HCT116 (cell line): ENCODE data around the gene FBXL14. TPM values are rescaled to one million over a fixed set of nuclear protein-coding genes. Genes with fewer than 3 reads are reported as not detected.

Source experiments
- ATAC-seq: fragments of 200-7000 bp; cut with Tn5 transposase; 2 replicates; pipeline ENCODE4 v1.9.1; 2020; ENCODE audit warnings: mild to moderate bottlenecking, moderate library complexity
- BruUV-seq: library from RNA; stranded (reverse); fragments of 400-500 nt; replicated peaks from 2 replicates; lab custom pipeline; 2021; lab: Mats Ljungman, UMichigan
- CTCF ChIA-PET: fragments of 300-600 bp; sonication (Branson Sonifier 250); formaldehyde crosslinking; loops from one replicate; lab custom pipeline; 2021; ENCODE audit warnings: antibody characterized with exemption; lab: Charles Lee
- POLR2A ChIA-PET: fragments of 300-600, 350-600 bp; sonication (Branson Sonifier 250); formaldehyde crosslinking; loops from one replicate; lab custom pipeline; 2021; ENCODE audit warnings: antibody characterized with exemption; lab: Charles Lee
- RAD21 ChIA-PET, 2 experiments: fragments of 300-600 bp; sonication (Branson Sonifier 250); formaldehyde crosslinking; loops; one replicate each; lab custom pipeline; 2023; ENCODE audit warnings: low total read pairs in 2 of 2; ENCODE audit not compliant: uncharacterized antibody in 2 of 2, unreplicated experiment in 2 of 2, low non-redundant PET in 1 of 2; lab: Charles Lee
- DNase-seq: peaks from one replicate; pipeline ENCODE4 v3.0.0-alpha.2; 2010; ENCODE audit warnings: low read depth, low spot score
- H2AFZ ChIP-seq: fragments of 200-600 bp; shearing (Covaris generic), sonication (generic); 2 replicates; pipeline ENCODE4 v1.6.1; 2017; ENCODE audit warnings: low read depth, mixed run types, mixed read lengths, antibody characterized with exemption, low read length; ENCODE audit not compliant: poor library complexity, severe bottlenecking
- H3K27ac ChIP-seq: 2 replicates; pipeline ENCODE4 v1.5.1; 2012; ENCODE audit warnings: low read depth, low read length
- H3K27me3 ChIP-seq: fragments of 200-600 bp; sonication (generic); 2 replicates; pipeline ENCODE4 v1.6.1; 2016; ENCODE audit warnings: mixed run types, low read length, mixed read lengths; ENCODE audit not compliant: insufficient read depth
- H3K36me3 ChIP-seq, 2 experiments: fragments of 200-500 bp in 1 of 2; fragments of 200-600 bp in 1 of 2; sonication (Bioruptor generic) in 1 of 2; sonication (generic) in 1 of 2; 2 replicates each; pipeline versions ENCODE4 v1.5.1 to v1.6.1; 2014 to 2016; ENCODE audit warnings: low read length in 2 of 2, inconsistent platforms in 1 of 2, mixed read lengths in 1 of 2, mixed run types in 1 of 2; ENCODE audit not compliant: insufficient read depth in 2 of 2, control insufficient read depth in 1 of 2
- H3K4me1 ChIP-seq, 2 experiments: fragments of 200-600 bp in 1 of 2; sonication (generic) in 1 of 2; 2 replicates each; pipeline versions ENCODE4 v1.5.1 to v1.6.1; 2012 to 2017; ENCODE audit warnings: low read length in 2 of 2, inconsistent platforms in 1 of 2, mild to moderate bottlenecking in 1 of 2, mixed read lengths in 1 of 2, mixed run types in 1 of 2, moderate library complexity in 1 of 2; ENCODE audit not compliant: insufficient read depth in 2 of 2, control insufficient read depth in 1 of 2
- H3K4me2 ChIP-seq: fragments of 200-600 bp; sonication (generic); 2 replicates; pipeline ENCODE4 v1.6.1; 2017; ENCODE audit warnings: mixed run types, low read length, mixed read lengths
- H3K4me3 ChIP-seq, 2 experiments: fragments of 200-600 bp in 1 of 2; sonication (generic) in 1 of 2; replicated peaks in 1 of 2; 2 replicates each; pipeline ENCODE4 v1.5.1; 2011 to 2016; ENCODE audit warnings: low read length in 2 of 2, control low read depth in 1 of 2, low read depth in 1 of 2, mild to moderate bottlenecking in 1 of 2, mixed read lengths in 1 of 2, mixed run types in 1 of 2
- H3K79me2 ChIP-seq: fragments of 200-600 bp; sonication (generic); 2 replicates; pipeline ENCODE4 v1.6.1; 2017; ENCODE audit warnings: mild to moderate bottlenecking, mixed run types, low read length, moderate library complexity, mixed read lengths; ENCODE audit not compliant: insufficient read depth
- H3K9ac ChIP-seq: fragments of 200-600 bp; sonication (generic); 2 replicates; pipeline ENCODE4 v1.6.1; 2016; ENCODE audit warnings: low read length, mixed read lengths
- H3K9me2 ChIP-seq: fragments of 200-600 bp; sonication (generic), shearing (Covaris generic); 2 replicates; pipeline ENCODE4 v1.6.1; 2017; ENCODE audit warnings: mixed run types, mild to moderate bottlenecking, moderate library complexity; ENCODE audit not compliant: insufficient read depth
- H3K9me3 ChIP-seq, 2 experiments: fragments of 200-500 bp in 1 of 2; fragments of 200-600 bp in 1 of 2; sonication (Bioruptor generic) in 1 of 2; sonication (generic) in 1 of 2; 2 replicates each; pipeline ENCODE4 v1.6.1; 2014 to 2017; ENCODE audit warnings: low read length in 2 of 2, mixed read lengths in 2 of 2, inconsistent platforms in 1 of 2, low read depth in 1 of 2, mild to moderate bottlenecking in 1 of 2, mixed run types in 1 of 2, moderate library complexity in 1 of 2; ENCODE audit not compliant: control insufficient read depth in 1 of 2, insufficient read depth in 1 of 2
- H4K20me1 ChIP-seq: fragments of 200-600 bp; sonication (generic), shearing (Covaris generic); 2 replicates; pipeline ENCODE4 v1.6.1; 2017; ENCODE audit warnings: mixed run types, mild to moderate bottlenecking, moderate library complexity; ENCODE audit not compliant: insufficient read depth
- CEBPB ChIP-seq: IDR thresholded peaks from 2 replicates; pipeline ENCODE4 v1.6.1; 2012; ENCODE audit warnings: low read depth
- EGR1 ChIP-seq: IDR thresholded peaks from 2 replicates; pipeline ENCODE4 v1.6.1; 2012; ENCODE audit warnings: low read depth
- ELF1 ChIP-seq: IDR thresholded peaks from 2 replicates; pipeline ENCODE4 v1.6.1; 2012; ENCODE audit warnings: low read depth, borderline replicate concordance
- EZH2 ChIP-seq: fragments of 200-600 bp; sonication (generic); IDR thresholded peaks from 2 replicates; pipeline ENCODE4 v1.6.1; 2017; ENCODE audit warnings: antibody characterized with exemption, mixed run types
- EZH2phosphoT487 ChIP-seq: fragments of 200-600 bp; IDR thresholded peaks from 2 replicates; pipeline ENCODE4 v1.6.1; 2018; ENCODE audit warnings: antibody characterized with exemption, borderline replicate concordance
- POLR2AphosphoS5 ChIP-seq: IDR thresholded peaks from 2 replicates; pipeline ENCODE4 v1.6.1; 2011; ENCODE audit warnings: mild to moderate bottlenecking, low read depth, low read length, moderate library complexity
- SRF ChIP-seq: IDR thresholded peaks from 2 replicates; pipeline ENCODE4 v1.6.1; 2012; ENCODE audit warnings: low read depth
- YY1 ChIP-seq: IDR thresholded peaks from 2 replicates; pipeline ENCODE4 v1.6.1; 2011; ENCODE audit warnings: low read length, low read depth, moderate library complexity, mild to moderate bottlenecking; ENCODE audit not compliant: insufficient replicate concordance; ENCODE audit errors: extremely low read depth
- ZFX ChIP-seq: fragments of 450-650 bp; IDR thresholded peaks from 2 replicates; pipeline ENCODE4 v1.6.1; 2017
- intact Hi-C: fragments of 100-400 bp; cut with micrococcal nuclease; formaldehyde crosslinking; loops from 2 replicates; pipeline ENCODE4 v1.10.0; 2022
- total RNA-seq: library from RNA; stranded (reverse); gene quantifications from one replicate; pipeline ENCODE4 v1.2.1, GENCODE V29; 2021; ENCODE audit not compliant: unreplicated experiment
- TF ChIP-seq, protein P1 (sequence below): IDR thresholded peaks from 2 replicates; pipeline ENCODE4 v1.6.1; 2012
- TF ChIP-seq, protein P2 (sequence below): IDR thresholded peaks from 2 replicates; pipeline ENCODE4 v1.6.1; 2012
- TF ChIP-seq, protein P3 (sequence below): IDR thresholded peaks from 2 replicates; pipeline ENCODE4 v1.6.1; 2011; ENCODE audit warnings: mild to moderate bottlenecking, low read length, moderate library complexity; ENCODE audit not compliant: insufficient replicate concordance; ENCODE audit errors: extremely low read depth
- TF ChIP-seq, protein P4 (sequence below), 3 experiments: fragments of 200-600 bp in 1 of 3; sonication (generic) in 1 of 3; IDR thresholded peaks in 2 of 3; conservative IDR thresholded peaks in 1 of 3; 2 replicates each; pipeline ENCODE4 v1.5.1; 2012 to 2017; ENCODE audit warnings: low read depth in 2 of 3, low read length in 2 of 3, antibody characterized with exemption in 1 of 3, borderline replicate concordance in 1 of 3, control low read depth in 1 of 3, mild to moderate bottlenecking in 1 of 3, mixed read lengths in 1 of 3, mixed run types in 1 of 3, moderate library complexity in 1 of 3; ENCODE audit not compliant: insufficient read depth in 1 of 3

Gene FBXL14
- total RNA-seq, 1 experiment from 2014 or later = 19.0 TPM

DNA sequence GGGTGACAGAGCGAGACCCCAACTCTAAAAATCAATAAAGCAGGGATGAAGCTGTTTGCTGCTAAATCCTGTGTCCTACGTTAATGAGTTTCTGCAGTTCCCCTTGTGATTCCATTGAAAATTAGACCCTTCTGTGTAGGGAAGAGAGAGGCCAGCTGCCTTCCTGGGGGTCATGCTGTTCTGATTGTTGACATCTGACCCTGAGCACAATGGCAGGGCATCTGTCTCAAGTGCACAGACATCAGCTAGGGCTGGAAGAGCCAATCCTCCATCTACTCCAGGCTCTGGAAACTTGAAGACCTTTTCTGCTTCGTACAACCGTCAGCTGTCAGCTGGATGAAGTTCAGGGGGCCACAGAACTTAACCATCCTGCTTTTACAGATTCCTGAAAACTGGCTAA is 10.1 kb downstream of the FBXL14 start:
- H3K27me3 ChIP-seq = no peaks in the 10 kb centered on the region
- H3K27ac ChIP-seq = no peak overlapping the region
- intact Hi-C loops = loop anchor here (5.0 kb wide), 1 partner anchor 637 kb away; the partner anchor contains the start of gene RAD52
- H3K4me3 ChIP-seq = no peak overlapping the region
- no peaks in the 10 kb centered on the region for H3K79me2 ChIP-seq
- no peak overlapping the region for H2AFZ ChIP-seq
- H4K20me1 ChIP-seq = no peaks in the 10 kb centered on the region
- H3K4me2 ChIP-seq = no peak overlapping the region
- no TSS peak for BruUV-seq
- ChIA-PET RAD21 (interaction anchor here (0.5 to 2.6 kb wide), 5 partner anchors 21 to 1008 kb away, joined by 3 to 23 read pairs (median 3); partner anchors contain the start of gene RAD52 (in 1 of the 2)), CTCF (interaction anchor here (1.6 to 5.1 kb wide), 4 partner anchors 19 to 1037 kb away, joined by 3 to 180 read pairs (median 4); no protein-coding TSS in a partner anchor), POLR2A (no interaction called here)
- TF ChIP-seq EZH2 (no peak), ZFX (no peak), POLR2AphosphoS5 (no peak), YY1 (no peak), EGR1 (no peak)
- TF ChIP-seq, protein P1, sequence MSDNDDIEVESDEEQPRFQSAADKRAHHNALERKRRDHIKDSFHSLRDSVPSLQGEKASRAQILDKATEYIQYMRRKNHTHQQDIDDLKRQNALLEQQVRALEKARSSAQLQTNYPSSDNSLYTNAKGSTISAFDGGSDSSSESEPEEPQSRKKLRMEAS = no peak
- no peaks in the 10 kb centered on the region for H3K36me3 ChIP-seq
- no peak overlapping the region for H3K9ac ChIP-seq
- H3K9me3 ChIP-seq = no peaks in the 10 kb centered on the region
- ATAC-seq (no peak), DNase-seq (no peak)
- H3K4me1 ChIP-seq = peaks cover 2 to 4% of the 10 kb centered on the region in 2 experiments; a peak in 1 of 4 replicates
- H3K9me2 ChIP-seq = no peaks in the 10 kb centered on the region

GRCh38 chr12:1583421-1584078 is 10.8 kb downstream of the FBXL14 start:
- BruUV-seq = no TSS peak
- ChIA-PET RAD21 (interaction anchor here (0.5 to 2.6 kb wide), 8 partner anchors 22 to 1013 kb away, joined by 3 to 23 read pairs (median 4); partner anchors contain the start of gene RAD52 (in 1 of the 2)), POLR2A (interaction anchor here (1.5 kb wide), 1 partner anchor 466 kb away, joined by 8 read pairs; no protein-coding TSS in a partner anchor), CTCF (interaction anchor here (0.6 to 5.1 kb wide), 22 partner anchors 9 to 1036 kb away, joined by 3 to 180 read pairs (median 5); partner anchors contain the start of gene RAD52)
- Histone ChIP-seq H3K27ac (no peak overlapping the region), H3K36me3 (no peaks in the 10 kb centered on the region), H2AFZ (no peak overlapping the region), H3K9me2 (no peaks in the 10 kb centered on the region), H3K79me2 (no peaks in the 10 kb centered on the region), H3K27me3 (no peaks in the 10 kb centered on the region), H3K9ac (no peak overlapping the region), H3K4me2 (peak overlapping the region; percentile 53), H3K9me3 (no peaks in the 10 kb centered on the region), H3K4me1 (peaks cover 2 to 4% of the 10 kb centered on the region in 2 experiments; a peak in 1 of 4 replicates), H4K20me1 (no peaks in the 10 kb centered on the region), H3K4me3 (no peak overlapping the region)
- intact Hi-C loops = loop anchor here (1.0 to 5.0 kb wide), 4 partner anchors 465 to 1013 kb away; partner anchors contain the start of gene RAD52
- DNase-seq (peak; percentile 75), ATAC-seq (peak; percentile 84)
- TF ChIP-seq SRF (no peak), EZH2phosphoT487 (no peak), ELF1 (no peak), ZFX (no peak), CEBPB (no peak)
- TF ChIP-seq, protein P2, sequence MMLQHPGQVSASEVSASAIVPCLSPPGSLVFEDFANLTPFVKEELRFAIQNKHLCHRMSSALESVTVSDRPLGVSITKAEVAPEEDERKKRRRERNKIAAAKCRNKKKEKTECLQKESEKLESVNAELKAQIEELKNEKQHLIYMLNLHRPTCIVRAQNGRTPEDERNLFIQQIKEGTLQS = no peak
- TF ChIP-seq, protein P3, sequence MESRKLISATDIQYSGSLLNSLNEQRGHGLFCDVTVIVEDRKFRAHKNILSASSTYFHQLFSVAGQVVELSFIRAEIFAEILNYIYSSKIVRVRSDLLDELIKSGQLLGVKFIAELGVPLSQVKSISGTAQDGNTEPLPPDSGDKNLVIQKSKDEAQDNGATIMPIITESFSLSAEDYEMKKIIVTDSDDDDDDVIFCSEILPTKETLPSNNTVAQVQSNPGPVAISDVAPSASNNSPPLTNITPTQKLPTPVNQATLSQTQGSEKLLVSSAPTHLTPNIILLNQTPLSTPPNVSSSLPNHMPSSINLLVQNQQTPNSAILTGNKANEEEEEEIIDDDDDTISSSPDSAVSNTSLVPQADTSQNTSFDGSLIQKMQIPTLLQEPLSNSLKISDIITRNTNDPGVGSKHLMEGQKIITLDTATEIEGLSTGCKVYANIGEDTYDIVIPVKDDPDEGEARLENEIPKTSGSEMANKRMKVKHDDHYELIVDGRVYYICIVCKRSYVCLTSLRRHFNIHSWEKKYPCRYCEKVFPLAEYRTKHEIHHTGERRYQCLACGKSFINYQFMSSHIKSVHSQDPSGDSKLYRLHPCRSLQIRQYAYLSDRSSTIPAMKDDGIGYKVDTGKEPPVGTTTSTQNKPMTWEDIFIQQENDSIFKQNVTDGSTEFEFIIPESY = no peak
- TF ChIP-seq, protein P4, sequence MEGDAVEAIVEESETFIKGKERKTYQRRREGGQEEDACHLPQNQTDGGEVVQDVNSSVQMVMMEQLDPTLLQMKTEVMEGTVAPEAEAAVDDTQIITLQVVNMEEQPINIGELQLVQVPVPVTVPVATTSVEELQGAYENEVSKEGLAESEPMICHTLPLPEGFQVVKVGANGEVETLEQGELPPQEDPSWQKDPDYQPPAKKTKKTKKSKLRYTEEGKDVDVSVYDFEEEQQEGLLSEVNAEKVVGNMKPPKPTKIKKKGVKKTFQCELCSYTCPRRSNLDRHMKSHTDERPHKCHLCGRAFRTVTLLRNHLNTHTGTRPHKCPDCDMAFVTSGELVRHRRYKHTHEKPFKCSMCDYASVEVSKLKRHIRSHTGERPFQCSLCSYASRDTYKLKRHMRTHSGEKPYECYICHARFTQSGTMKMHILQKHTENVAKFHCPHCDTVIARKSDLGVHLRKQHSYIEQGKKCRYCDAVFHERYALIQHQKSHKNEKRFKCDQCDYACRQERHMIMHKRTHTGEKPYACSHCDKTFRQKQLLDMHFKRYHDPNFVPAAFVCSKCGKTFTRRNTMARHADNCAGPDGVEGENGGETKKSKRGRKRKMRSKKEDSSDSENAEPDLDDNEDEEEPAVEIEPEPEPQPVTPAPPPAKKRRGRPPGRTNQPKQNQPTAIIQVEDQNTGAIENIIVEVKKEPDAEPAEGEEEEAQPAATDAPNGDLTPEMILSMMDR (IDR thresholded peaks at IDR 0.05 in 2 of 3, conservative IDR thresholded peaks at IDR 0.05 in 1 of 3; ENCODE audit: borderline replicate concordance in 1 of 3, insufficient read depth in 1 of 3, low read depth in 2 of 3, low read length in 2 of 3) = peak; percentile 75 to 91 (median 77)
